GM19035 (cell line): ENCODE measurements around the gene SCRT2.

Experiments used
- ATAC-seq: cut with Tn5 transposase; IDR thresholded peaks from one replicate; pipeline ENCODE4 v1.9.1; 2021; ENCODE audit not compliant: unreplicated experiment

SCRT2 gene

DNA sequence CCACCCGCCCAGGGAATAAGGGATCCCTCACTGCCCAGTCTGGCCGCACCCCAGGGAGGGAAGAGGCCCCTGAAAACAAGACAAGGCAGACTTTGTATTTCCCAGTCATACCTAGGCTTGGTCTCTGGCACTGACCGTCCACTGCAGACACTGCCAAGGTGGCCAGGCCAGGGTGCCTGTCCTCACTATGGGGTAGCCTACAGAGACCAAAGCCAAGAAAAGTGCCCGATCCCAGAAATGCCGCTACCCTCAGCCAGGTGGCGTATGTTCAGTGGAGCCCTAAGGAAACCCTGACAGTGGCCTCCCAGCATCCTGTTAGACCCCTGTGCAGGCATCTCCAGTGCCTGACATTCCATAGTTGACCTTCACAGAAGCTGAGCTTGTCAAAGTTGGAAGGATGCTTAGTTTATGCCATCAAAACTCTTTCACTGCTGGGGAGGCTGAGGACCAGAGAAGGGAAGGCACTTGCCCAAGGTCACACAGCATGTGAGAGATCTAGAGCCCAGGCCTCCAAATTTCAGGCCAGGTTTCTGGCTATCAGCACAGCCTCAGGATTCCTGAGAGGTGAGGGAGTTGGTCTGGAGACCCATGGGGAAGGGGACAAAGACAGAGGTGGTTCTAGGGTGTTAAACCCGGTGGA, 2.5 kb downstream of the SCRT2 start:
- no peak for ATAC-seq

DNA sequence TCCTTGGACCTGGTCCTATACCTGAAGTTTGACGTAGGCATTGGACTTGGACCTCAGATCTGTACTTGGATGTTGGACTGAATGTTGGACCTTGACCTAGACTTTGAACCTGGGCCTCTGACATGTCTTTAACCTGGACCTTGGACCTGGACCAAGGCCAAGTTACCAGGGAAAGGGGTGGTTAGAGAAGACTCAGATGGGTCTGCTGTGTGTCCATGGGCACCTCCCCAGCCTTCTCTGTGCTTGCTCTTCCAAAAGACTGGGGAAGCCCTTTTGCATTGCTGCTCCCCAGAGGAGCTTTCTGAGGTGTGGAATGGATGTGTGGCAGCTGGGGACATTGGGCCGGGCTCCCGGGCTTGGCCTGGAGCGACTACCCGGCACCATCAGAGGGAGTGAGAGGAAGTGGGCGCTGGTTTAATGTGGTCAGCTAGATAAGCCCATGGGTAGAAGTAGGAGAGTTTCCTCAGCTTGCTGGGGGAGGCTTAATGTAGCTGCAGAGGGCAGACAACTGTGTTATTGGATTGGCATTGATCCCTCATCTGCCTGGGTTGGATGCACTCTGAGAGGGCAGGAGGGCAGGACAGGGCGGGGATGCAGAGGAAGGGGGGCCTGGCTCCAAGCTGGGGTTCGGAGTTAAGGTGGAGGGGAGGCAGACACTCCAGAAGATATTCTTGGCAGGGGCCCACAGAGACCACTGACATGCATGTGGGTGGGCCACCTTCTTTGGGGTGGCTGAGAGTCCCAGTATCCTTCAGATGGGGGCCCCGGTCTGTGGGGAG, 4.2 kb downstream of the SCRT2 start:
- ATAC-seq: no peak

DNA sequence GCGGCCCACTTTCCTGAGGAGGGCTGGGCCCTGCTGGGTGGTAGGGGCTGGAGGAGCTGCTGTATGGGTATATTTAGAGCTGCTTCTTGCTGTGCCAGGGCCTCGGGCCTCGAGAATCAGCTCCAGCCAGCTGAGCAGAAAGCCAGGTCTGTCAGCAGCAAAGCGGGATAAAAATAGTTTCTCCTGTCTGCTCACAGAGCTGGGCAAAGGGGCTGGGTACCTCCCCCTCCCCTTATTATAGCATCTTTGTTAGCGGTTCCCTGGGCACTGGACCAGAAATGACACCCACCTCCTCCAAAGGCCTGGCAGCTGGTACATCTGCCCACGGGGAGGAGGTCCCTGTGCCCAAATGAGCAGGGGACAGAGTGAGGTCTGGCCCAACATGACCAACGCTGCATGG, 6.0 kb downstream of the SCRT2 start:
- no peak for ATAC-seq

DNA sequence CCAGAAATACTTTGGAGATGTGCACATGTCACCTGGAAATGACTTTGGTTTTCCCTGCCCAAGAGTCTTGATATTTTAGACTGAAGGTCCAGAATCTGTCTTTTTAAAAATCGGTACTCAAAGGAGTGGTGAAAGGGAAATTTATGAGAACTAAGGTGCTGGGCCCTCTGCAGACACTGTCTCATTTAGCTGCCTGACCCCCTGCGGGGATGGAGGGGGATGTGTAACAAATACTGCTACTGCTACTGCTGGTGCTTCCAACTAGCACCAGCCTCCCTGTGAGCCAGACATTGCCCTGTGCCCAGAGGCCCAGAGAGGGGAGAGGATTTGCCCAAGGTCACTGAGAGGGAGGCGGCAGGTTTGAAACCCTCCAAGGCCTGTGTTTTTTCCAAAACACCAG, 7.0 kb downstream of the SCRT2 start:
- ATAC-seq: no peak

DNA sequence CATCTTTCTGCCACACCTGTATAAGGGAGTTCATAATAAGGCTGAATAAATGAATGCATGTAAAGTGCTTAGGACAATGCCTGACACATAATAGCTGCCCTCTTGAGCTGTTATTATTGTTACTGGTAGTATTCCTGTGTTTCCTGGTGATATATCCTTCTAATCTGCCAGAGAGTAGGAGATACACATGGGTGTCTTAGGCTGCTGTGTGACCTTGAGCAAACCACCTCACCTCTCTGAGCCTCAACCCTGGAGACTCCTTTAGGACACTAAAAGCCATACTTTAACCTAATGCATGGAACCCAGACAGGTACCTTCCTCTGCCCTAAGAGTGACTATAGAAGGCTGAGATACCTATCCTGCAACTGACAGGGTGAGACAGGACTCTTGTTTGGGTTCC, 7.6 kb downstream of the SCRT2 start:
- no peak for ATAC-seq

DNA sequence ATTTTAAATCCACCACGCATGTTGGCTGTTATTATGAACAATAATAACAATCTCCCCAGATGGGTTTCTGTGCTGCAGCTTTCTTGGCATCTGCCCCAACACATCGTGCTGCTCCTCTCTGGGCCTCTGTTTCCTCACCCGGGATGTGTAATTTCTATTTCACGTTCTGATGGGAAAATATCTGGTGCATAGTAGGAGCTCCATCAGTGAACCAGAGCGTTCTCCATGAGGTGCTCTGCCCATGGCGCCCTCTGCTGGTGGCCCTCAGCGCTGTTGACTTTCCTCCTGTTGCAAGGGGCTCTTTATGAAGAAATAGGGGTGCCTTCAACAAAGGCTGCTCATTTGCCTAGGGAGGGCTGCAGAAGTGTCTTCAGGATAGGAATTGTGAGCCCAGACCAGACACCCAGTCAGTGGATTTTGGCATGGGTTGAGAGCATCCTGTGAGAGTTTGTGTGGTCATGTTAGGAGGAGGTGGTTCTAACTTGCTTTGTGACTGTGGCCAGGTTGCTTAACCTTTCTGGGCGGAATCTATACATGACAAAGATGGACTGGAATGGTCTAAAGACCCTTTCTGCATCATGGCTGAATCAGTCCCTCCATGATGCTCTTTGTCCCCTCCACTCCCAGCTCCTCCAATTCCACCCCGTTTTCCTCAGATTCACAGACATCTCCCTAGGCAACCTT, 8.1 kb downstream of the SCRT2 start:
- ATAC-seq: no peak

DNA sequence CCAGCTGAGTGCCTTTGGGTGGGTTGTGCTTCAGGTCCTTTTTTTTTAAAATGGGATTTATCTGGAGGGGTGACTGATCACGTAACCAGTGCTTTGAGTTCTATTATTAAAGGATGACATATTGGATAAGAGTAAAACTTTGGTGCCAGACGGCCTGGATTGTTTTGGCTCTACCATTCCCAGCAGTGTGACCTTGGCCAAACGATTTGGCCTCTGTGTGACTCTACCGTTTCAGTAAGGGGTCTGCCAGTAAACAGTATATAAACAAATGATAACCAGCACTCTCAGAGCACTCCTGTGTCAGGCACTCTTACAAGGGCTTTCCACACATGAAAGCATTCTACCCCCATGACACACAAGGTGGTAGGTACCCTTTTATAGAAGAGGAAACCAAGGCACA, 8.7 kb downstream of the SCRT2 start:
- ATAC-seq: no peak

DNA sequence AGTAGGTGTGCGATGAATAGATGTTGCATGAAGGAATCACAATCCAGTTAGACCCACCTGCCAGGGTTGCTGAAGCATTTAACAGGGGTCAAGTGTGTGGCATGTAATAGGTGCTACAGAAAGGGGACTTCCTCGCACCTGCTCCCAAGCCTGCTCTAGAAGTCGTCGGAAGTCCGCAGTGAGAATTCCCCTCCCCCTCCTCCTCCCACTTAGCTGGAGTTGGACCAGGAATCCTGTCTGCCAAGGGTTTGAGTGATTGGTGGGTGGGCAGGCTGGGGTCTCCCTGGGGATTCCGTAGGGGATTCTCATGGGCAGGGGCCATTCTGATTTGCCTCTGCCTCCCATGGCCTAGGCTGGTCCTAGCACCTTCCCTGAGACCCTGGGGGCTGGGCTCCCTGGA, 10.3 kb downstream of the SCRT2 start:
- ATAC-seq: no peak

DNA sequence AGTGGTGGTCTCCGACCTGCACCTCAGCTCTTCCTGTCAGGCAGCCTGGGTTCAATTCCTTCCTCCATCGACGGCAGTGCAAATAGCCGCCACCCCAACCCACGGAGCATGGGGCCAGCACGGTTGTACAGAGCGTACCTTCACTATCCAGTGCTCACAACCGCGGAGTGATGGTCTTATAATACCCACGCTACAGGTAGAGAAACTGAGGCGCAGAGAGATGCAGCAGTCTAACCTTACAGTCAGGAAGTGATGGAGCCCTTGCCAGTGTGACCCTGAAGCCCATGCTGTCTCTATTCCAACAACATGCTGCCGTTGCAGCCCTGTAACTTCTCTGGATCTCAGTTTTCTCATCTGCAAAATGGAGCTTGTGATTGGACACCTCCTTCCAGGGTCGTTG, 11.0 kb downstream of the SCRT2 start:
- ATAC-seq: no peak

DNA sequence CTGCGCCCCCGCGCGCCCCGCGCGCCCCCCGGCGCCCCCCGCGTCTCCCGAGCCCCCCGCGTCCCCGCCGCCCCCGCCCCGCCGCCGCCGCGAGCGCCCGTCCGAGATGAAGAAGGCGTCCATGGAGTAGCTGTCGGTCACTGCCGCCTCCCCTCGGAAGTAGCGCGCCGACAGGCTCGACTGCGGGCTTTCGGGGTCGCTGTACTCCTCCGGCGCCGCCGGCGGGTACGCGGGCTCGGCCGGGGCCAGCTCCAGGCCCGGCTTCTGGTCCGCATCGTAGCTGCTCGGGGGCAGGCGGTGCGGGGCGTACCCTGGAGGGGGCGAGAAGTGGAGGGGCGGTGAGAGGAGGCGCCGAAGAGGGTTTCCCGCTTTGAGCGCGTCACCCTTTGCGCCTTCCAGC, 11.5 kb downstream of the SCRT2 start:
- ATAC-seq: no peak

DNA sequence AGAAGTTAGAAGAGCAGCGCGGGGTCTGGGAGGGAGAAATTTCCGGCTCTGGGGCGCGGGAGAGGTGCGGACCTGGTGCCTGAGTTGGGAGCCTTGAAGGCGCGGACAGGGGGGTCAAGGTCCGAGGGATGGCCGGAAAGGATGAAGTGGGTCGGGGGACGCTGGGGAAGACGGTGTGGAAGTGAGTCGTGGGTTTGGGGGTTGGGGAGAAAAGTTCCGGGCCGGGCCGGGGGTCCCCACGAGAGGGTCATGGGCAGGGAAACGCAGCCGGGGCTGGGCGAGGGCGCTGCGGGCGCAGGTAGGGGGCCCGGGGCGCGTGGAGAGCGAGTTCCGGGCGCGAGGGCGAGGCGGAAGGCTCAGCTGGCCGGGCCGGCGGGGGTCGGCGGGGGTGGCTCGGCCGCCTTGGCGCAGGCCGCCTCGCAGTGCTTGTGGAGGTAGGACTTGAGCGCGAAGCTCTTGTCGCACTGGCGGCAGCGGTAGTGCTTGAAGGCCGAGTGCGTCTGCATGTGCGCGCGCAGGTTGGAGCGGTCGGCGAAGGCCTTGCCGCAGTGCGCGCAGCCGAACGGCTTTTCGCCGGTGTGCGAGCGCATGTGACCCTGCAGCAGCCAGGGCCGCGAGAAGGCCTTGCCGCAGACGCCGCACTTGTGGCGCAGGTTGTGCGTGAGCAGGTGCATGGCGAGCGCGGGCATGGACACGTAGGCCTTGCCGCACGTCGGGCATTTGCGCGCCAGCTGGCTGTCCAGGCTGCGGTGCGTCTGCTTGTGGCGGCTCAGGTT, 12.1 kb downstream of the SCRT2 start:
- no peak for ATAC-seq

DNA sequence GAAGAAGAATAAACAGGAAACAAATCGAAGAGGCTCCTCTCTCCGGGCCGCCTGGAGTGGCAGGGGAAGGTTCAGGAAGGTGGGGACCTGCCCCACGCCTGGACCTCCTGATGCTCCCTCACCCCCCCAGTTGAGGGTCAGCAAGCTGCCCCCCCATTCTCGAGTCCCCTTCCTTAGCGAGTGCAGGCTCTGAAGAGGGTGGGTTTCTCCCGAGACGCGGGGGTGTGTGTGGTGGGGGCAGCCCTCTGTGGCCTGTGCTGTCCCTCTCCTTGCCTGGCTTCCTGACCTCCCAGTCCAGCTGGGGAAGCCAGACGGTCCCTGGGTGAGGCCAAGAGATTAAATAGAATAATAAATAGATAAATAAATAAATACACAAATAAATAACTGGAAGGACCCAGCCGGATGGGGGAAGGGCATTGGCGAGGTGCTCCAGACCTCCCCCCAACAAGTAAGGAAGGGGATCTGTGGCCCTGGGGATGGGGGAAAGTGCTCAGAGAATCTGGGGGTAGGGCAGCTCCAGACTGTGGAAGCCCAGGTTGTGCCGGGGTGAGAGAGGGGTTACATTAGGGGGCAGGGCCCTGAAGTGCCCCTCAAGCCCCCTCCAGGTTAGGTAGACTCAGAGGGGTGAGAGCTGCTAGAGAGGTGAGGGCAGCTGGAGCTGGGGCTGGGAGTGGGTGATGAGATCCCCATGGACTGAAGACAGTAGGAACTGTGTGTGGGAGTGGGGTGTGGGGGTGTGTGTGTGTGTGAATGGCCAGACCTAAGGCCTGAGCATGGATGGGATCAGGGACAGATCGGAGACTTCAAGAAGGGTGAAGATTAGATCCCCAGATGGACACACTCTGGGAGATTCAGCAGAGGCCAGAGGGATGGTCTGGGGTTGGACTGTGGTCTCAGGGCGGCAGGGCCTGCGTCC, 13.1 kb downstream of the SCRT2 start:
- no peak for ATAC-seq

DNA sequence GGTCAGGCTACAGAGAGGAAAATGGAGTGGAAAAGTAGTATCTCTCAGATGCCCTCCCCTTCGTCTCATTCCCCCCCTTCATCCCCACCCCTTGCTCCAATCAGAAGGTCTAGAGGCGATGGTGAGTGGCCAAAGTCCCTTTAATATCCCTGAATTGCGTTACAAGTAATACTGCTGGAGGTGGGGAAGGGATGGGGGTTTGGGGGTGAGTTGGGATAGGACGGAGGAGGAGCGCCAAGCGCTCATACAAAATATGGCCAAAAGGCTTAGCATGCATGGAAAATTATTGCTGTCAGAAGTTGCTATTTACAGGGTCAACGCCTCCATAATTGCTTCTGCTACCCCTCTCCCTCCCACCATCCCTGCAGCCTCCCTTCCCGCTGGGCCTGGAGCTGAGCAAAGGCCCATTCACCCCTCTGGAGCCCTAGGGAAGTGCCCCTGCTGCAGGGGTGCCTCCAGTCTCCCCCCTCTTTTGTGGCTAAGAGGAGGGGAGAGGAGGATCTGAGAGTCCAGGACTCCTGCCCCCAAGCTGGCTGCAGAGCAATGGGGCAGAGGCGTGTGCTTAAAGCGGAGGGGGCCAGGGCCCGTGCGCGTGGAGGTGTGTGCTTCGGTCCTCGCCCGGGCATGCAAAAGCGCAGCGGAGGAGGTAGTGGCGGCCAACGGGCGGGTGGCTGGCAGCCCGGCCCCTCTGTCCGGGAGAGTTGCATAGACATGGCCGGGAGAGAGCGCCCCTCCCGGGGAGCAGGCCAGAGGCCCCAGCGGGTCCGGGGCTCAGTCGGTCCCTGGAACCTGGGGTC, 13.9 kb downstream of the SCRT2 start:
- ATAC-seq: no peak

DNA sequence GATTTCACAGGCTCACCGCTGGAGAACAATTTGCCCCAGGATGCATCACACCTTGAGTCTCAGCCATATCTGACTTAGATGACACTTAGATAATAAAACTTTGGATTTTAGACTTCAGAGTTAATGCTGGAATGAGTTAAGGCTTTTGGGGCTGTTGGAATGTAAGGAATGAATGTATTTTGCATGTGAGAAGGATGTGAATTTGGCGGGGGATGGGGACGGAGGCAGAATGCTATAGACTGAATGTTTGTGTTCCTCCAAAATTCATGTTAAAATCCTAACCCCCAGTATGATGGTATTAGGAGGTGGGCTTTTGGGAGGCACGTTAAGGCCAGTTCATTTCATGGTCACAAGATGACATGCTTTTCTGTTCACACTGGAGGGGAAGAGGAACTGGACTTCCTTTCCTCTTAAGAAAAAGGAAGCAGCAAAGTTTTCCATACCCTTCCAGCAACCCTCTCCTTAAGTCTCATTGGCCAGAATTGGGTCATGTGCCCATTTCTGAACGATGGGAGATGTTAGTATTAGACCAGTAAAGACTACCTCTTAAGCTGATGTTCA, 16.8 kb downstream of the SCRT2 start:
- no peak for ATAC-seq

DNA sequence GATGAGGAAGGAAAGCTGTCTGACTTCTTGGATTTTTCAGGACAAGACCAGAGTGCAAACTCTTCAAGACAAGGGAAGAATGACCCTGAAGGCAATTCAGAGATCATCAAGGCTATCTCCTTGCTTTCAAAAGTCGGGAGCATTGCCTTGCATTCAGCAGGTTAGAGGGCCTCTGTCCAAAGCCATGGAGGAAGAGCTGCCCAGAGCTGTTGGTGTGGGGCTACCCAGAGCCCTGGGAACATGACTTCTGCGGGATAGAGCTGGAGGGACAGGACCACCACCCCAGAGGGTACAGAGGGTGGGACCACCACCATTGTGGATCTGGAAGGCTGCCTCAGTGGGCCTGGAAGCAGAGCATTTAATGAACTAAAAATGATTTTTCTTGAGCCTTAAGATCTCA, 17.4 kb downstream of the SCRT2 start:
- no peak for ATAC-seq

DNA sequence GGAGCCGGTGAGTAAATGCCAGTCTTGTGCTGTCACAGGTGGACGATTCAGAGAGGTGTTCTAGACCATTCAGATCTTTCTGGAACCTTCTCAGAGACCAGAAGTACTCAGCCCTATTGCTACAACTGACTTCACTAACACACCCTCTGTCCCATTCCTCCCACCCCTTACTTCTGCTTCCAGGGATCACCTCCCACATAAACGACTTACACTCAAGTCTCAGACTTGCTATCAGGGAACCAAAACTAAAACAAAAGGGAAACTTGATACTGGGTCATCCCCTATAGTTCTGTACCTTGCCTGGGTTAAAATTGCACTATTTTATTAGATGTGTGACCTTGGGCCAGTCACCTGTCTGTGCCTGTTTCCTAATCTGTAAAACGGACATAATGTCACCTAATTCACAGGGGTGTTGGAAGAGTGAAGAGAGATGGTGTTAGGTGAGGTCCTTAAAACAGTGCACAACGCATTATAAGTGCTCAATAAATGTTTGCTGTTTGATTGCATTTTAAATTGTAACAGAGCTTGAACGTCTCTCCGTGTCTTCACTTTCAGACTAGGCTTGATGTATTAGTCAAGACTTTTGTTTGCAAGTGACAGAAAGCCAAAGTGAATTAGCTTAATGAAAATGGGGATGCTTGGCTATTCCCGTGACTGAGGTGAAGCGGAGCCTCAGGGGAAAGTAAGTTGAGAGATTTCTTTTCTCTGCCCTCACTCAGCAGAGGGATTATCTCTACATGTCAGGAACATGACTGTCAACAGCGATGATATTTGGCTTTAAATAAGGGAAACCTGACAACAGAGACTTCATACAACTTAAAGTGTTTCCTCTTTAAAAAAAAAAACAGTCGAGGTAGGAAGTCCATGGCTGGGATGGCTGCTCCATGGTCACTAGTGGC, 19.6 kb downstream of the SCRT2 start:
- ATAC-seq: no peak

DNA sequence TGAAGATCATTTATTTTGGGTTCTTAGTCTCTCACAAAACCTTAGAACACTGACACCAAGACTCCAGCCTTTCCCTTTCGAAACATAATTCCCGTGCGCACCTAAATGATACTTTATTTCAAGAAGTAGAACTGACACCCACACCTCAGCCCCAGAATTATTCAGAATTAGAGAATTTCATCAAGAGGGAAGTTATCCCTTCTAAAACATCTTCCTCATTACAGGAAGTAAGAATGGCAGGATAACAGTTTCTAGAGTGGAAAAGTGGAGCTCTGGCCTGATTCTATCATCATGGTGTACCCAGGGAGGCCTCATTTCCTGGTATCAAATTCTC, 21.2 kb downstream of the SCRT2 start:
- no peak for ATAC-seq

DNA sequence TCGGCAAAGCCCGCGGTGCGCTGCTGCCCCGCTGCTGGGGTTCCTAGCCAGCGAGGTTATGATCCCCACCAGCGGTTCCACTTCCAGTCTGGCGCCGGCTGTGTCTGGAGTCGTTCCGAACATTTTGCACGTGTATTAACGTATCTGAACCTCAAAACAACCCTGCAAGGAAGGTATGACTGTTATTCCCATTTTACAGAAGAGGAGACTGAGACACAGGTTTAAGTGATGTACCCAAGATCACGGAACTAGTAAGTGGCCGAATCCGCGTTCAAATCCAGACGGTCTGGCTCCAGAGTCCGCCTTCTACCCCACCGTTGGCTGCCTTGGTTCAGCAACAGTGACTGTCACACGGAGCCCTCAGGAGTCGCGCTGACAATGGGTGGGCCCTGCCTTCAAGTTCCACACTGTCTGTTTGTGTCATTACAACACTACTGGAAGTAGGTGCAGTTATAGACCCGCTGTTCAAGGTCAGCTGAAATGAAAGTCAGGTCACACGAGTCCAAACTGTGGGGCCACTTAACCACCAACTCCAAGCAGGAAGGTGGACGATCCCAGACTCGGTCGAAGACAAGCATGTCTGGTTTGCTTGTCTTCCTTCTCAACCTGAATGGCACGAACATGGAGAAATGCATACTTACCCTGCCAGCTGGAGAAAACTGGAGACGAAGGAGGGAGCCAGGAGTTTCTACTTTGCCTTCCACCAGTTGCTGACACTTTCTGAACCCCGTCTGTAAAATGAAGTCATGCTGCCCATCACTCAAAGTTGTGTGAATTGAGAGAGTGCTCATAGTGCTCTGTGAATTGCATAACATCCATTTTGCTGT, 21.8 kb downstream of the SCRT2 start:
- ATAC-seq: no peak
